Small intestine (tissue), 7 donors: ENCODE data around the gene HOXA11. TPM values are rescaled to one million over a fixed set of nuclear protein-coding genes. Genes with fewer than 3 reads are reported as not detected.
A peak's percentile ranks its signal among the peaks of the same experiment; 100 is the strongest.

ENCODE experiments used
- DNase-seq, 2 donors: peaks; one replicate each; pipeline versions ENCODE4 v3.0.0 to v3.0.0-alpha.2; 2013
- FAIRE-seq: peaks from 2 replicates; lab custom pipeline; 2012; peaks lifted over from hg19 to GRCh38; lab: Jason Lieb, UNC
- H3K27ac ChIP-seq, 3 donors: one replicate each; pipeline ENCODE4 v1.5.1; 2013; ENCODE audit warnings: low read length in 2 of 3, mild to moderate bottlenecking in 2 of 3, control low read depth in 1 of 3, inconsistent platforms in 1 of 3, low read depth in 1 of 3, moderate library complexity in 1 of 3
- H3K27me3 ChIP-seq, 3 donors: one replicate each; pipeline ENCODE4 v1.6.1; 2013; ENCODE audit warnings: low read length in 3 of 3, inconsistent platforms in 1 of 3; ENCODE audit not compliant: control insufficient read depth in 3 of 3, insufficient read depth in 3 of 3
- H3K36me3 ChIP-seq, 3 donors: one replicate each; pipeline ENCODE4 v1.6.1; 2013; ENCODE audit warnings: low read length in 3 of 3, inconsistent platforms in 1 of 3, low read depth in 1 of 3, mild to moderate bottlenecking in 1 of 3, moderate library complexity in 1 of 3; ENCODE audit not compliant: control insufficient read depth in 3 of 3, insufficient read depth in 2 of 3
- H3K4me1 ChIP-seq, 3 donors: one replicate each; pipeline ENCODE4 v1.6.1; 2013; ENCODE audit warnings: low read length in 2 of 3, inconsistent platforms in 1 of 3, low read depth in 1 of 3, mild to moderate bottlenecking in 1 of 3, moderate library complexity in 1 of 3; ENCODE audit not compliant: control insufficient read depth in 3 of 3, insufficient read depth in 2 of 3
- H3K4me3 ChIP-seq, 3 donors: one replicate each; pipeline ENCODE4 v1.5.1; 2013; ENCODE audit warnings: low read length in 3 of 3, control low read depth in 1 of 3, inconsistent platforms in 1 of 3, low read depth in 1 of 3, mild to moderate bottlenecking in 1 of 3, moderate library complexity in 1 of 3
- H3K9me3 ChIP-seq, 2 donors: one replicate each; pipeline ENCODE4 v1.6.1; 2013; ENCODE audit warnings: low read depth in 1 of 2, low read length in 1 of 2; ENCODE audit not compliant: control insufficient read depth in 2 of 2, insufficient read depth in 1 of 2
- WGBS, 3 donors: extraction: QIAGEN DNeasy Blood & Tissue Kit; methylation state at CpG; one replicate each; pipeline ENCODE4 v1.1.7; 2013; 5-methylcytosine and 5-hydroxymethylcytosine counted together
- polyA plus RNA-seq, 4 donors: library from polyadenylated mRNA; stranded (reverse) in 3 of 4; unstranded in 1 of 4; fragments of 200-250 nt in 3 of 4; fragments of 120-200 nt in 1 of 4; gene quantifications; one replicate each; pipeline versions ENCODE4 v1.2.1 to v1.2.3, GENCODE V29; 2013
- donor health status: healthy with polysubstance abuse.
- donor health status: control.
- donor health status: control.
- donor health status: Bipolar disorder and iron deficiency.
- donor health status: healthy.

HOXA11 gene
- polyA plus RNA-seq, 4 donors = 0.04 TPM; not detected in 3

DNA sequence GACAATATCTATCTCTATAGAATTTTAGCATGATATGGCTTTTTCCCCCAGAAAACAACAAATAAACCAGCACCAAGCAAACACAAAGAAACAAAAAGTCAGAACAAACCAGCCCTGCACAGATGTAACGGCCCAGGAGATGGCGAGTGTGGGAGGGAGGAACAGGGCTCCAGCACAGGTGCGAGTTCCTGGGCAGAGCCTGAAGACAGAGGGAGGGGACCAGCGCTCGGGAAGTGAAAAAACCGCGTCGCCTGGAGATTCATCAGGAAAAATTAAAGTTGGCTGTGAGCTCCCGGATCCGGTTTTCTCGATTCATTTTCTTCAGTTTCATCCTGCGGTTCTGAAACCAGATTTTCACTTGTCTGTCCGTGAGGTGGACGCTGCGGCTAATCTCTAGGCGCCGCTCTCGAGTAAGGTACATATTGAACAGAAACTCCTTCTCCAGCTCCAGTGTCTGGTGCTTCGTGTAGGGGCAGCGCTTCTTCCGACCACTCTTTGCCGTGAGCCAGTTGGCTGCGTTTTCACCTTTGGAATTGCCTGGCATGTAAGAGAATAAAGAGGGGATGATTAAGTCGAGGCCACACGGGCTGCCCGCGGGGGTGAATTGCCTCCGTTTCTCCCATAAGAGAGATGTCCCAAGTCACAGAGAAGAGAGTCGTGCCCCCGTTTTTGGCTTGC, 13.3 kb downstream of the HOXA11 start:
- peak overlapping the region in 1 of 3 donors; percentile 42 for H3K27ac ChIP-seq
- DNase-seq = no peak
- peaks cover 0 to 14% of the 10 kb centered on the region in 2 donors for H3K9me3 ChIP-seq
- H3K36me3 ChIP-seq = peaks cover 0 to 7% (median 0%) of the 10 kb centered on the region in 3 donors
- H3K4me3 ChIP-seq = peak overlapping the region in 2 of 3 donors; percentile 9 to 47
- 4 to 8% (median 6%) methylated on average over 30 of the region's 30 CpGs for WGBS, 3 donors
- peaks cover 0 to 6% (median 0%) of the 10 kb centered on the region in 3 donors for H3K4me1 ChIP-seq
- H3K27me3 ChIP-seq = peaks cover 20 to 93% (median 78%) of the 10 kb centered on the region in 3 donors
- no peak for FAIRE-seq

DNA sequence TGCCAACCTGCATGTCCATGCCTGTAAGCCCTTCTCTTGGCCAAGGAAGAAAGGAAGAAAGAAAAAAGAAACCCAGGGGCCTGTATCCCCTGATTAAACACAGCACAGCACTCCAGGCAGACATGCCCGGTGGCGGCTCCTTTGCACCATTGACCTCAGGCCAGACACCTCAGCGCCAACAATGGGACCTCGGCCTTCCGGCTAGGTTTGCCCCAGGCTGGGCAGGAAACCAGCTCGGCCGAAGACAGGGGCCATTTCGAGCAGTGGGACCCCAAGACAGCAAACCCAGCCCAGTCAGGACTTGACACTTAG, 13.8 kb downstream of the HOXA11 start:
- 6 to 12% (median 11%) methylated on average over 8 of the region's 8 CpGs for WGBS, 3 donors
- peaks cover 0 to 16% of the 10 kb centered on the region in 2 donors for H3K9me3 ChIP-seq
- H3K4me3 ChIP-seq = peak overlapping the region in 2 of 3 donors; percentile 9 to 47
- peaks cover 0 to 7% (median 0%) of the 10 kb centered on the region in 3 donors for H3K36me3 ChIP-seq
- no peak for DNase-seq
- H3K4me1 ChIP-seq = peaks cover 0 to 6% (median 0%) of the 10 kb centered on the region in 3 donors
- peak overlapping the region in 1 of 3 donors; percentile 42 for H3K27ac ChIP-seq
- peaks cover 20 to 93% (median 82%) of the 10 kb centered on the region in 3 donors for H3K27me3 ChIP-seq
- no peak for FAIRE-seq

DNA sequence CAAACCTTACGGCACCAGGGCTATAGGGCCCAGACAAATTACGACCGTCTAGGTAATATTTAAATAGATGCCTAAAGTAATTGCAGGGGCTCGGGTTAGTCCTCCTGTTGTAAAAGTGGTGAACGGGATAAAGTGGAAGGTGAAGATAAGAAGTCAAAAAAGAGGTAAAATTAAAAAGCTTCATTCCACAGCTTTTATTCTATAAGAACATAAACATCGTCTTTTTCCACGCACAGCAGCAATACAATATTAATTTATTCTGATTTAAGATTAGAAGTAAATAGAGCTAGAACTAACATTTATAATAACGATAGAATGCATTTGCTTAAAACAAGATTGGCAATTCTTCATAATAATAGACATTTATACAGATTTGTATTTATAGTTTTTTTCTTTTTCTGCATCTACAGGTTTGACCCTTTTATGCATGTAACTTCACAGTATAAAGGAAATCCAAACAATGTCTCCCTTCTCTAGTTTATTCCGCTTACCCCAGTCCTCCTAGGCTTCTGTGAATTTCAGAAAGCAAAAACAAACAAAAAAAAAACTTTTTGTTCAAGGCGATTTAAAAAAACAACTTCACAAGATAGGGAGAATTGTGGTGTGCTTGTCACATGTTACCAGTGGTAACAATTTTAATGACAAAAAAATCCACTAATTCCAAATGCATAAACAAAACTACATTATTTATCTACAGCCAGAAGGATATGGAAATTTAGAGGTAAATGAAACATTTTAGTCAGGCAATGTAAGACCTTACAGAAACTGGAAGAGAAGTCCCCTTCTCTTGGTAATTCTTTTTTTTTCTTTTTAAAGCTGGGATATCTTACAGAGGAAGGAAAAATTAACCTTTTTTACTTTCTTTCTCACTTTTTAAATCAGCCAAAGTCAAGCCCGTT, 14.4 kb downstream of the HOXA11 start:
- Histone ChIP-seq H3K27me3 (peaks cover 20 to 93% (median 84%) of the 10 kb centered on the region in 3 donors), H3K36me3 (peaks cover 0 to 7% (median 0%) of the 10 kb centered on the region in 3 donors), H3K4me1 (peaks cover 0 to 6% (median 0%) of the 10 kb centered on the region in 3 donors), H3K9me3 (peaks cover 0 to 19% of the 10 kb centered on the region in 2 donors), H3K27ac (peak overlapping the region in 1 of 3 donors; percentile 55), H3K4me3 (peak overlapping the region in 2 of 3 donors; percentile 47 to 51)
- FAIRE-seq (no peak), DNase-seq (no peak)
- WGBS, 3 donors = 14 to 24% (median 20%) methylated on average over 11 of the region's 11 CpGs

DNA sequence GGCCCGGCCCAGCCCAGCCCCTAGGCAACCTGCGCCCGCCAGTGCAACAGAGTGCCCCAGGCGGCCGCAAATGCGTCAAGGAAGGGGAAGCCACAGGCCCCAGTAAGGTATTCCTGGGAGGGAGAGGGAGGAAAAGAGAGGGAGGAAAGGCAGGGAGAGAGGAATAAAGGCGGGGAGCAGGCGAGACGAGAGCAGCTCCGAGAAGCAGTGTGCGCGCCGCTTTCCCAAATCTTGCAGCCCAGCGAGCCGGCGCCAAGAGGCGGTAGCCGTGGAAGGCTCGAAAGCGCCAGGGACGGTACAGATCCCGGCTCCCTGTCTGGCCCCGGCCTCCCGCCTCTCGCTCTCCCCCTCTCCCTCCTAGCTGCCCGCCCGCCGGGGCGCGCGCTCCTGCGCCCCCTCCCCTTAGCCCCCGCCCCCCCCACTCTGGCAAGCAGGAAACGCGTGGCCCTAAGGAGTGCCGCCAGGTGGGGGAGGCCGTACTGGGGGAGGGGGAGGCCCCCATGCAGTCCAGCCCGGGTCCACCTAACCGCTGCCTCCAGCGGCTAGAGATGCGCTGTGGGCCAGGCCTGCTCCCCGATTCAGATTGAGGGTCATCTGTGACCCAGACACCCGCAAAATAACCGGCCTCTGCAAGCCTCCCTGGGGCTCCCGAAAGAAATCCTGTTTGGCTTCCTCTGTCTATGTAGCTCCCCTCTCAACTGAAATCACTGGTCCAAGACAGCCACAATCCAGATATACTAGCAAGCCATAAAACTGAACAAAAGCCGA, 15.2 kb downstream of the HOXA11 start:
- peaks cover 0 to 6% (median 0%) of the 10 kb centered on the region in 3 donors for H3K4me1 ChIP-seq
- WGBS, 3 donors = 3% methylated on average over 31 to 46 of the region's 46 CpGs
- peak overlapping the region in 1 of 3 donors; percentile 55 for H3K27ac ChIP-seq
- FAIRE-seq = no peak
- H3K4me3 ChIP-seq = peak overlapping the region in 2 of 3 donors; percentile 42 to 51
- no peak for DNase-seq
- H3K9me3 ChIP-seq = peaks cover 0 to 19% of the 10 kb centered on the region in 2 donors
- peaks cover 17 to 93% (median 84%) of the 10 kb centered on the region in 3 donors for H3K27me3 ChIP-seq
- H3K36me3 ChIP-seq = peaks cover 0 to 7% (median 0%) of the 10 kb centered on the region in 3 donors

- Histone ChIP-seq H3K36me3 (peaks cover 0 to 9% (median 0%) of the 10 kb centered on the region in 3 donors), H3K4me1 (peaks cover 0 to 5% (median 0%) of the 10 kb centered on the region in 3 donors), H3K27ac (peak overlapping the region in 1 of 3 donors; percentile 61), H3K9me3 (peaks cover 0 to 19% of the 10 kb centered on the region in 2 donors), H3K4me3 (peak overlapping the region in 1 of 3 donors; percentile 42), H3K27me3 (peaks cover 19 to 93% (median 84%) of the 10 kb centered on the region in 3 donors)
- 13 to 20% (median 13%) methylated on average over 25 of the region's 25 CpGs for WGBS, 3 donors
- FAIRE-seq (no peak), DNase-seq (peak in 1 of 2 donors; percentile 66)
Observed at GRCh38 chr7:27168265-27168947, 16.6 kb downstream of the HOXA11 start.

DNA sequence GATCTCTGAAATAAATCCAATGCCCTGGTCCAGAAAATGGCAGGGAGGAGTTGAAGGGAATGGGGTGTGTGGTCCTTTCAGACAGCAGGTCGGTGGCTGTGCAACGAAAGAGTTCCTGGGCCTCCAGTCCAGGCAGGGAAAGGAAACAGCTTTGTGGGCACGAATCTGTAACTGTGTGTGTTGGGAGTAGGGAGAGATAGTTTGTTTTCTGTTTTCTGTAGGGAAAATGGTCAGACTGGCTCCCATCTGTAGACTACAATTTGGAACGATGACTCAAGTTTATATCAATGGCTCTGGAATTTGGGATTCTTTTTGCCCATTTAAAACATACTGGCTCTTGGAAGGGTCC, 17.1 kb downstream of the HOXA11 start:
- Histone ChIP-seq H3K36me3 (peaks cover 0 to 11% (median 0%) of the 10 kb centered on the region in 3 donors), H3K27ac (peak overlapping the region in 1 of 3 donors; percentile 61), H3K4me3 (peak overlapping the region in 2 of 3 donors; percentile 9 to 42), H3K4me1 (peaks cover 0 to 5% (median 0%) of the 10 kb centered on the region in 3 donors), H3K27me3 (peaks cover 18 to 95% (median 82%) of the 10 kb centered on the region in 3 donors), H3K9me3 (peaks cover 0 to 19% of the 10 kb centered on the region in 2 donors)
- 26 to 31% (median 28%) methylated on average over 4 of the region's 4 CpGs for WGBS, 3 donors
- DNase-seq (no peak), FAIRE-seq (no peak)

GRCh38 chr7:27166531-27167505, 18.2 kb downstream of the HOXA11 start:
- FAIRE-seq (no peak), DNase-seq (no peak)
- H3K27ac ChIP-seq = peak overlapping the region in 1 of 3 donors; percentile 54
- H3K4me3 ChIP-seq = peak overlapping the region in 2 of 3 donors; percentile 40 to 48
- WGBS, 3 donors = 11 to 20% (median 13%) methylated on average over 49 to 50 of the region's 50 CpGs
- H3K4me1 ChIP-seq = peaks cover 0 to 5% (median 0%) of the 10 kb centered on the region in 3 donors
- peaks cover 0 to 14% (median 0%) of the 10 kb centered on the region in 3 donors for H3K36me3 ChIP-seq
- H3K9me3 ChIP-seq = peaks cover 0 to 19% of the 10 kb centered on the region in 2 donors
- peaks cover 17 to 95% (median 75%) of the 10 kb centered on the region in 3 donors for H3K27me3 ChIP-seq
